SU-DHL-6 (cell line): ENCODE measurements around the gene RBFA.

Experiments
- CTCF ChIP-seq: fragments of 200-600 bp; sonication (generic); IDR thresholded peaks from one replicate; pipeline ENCODE4 v1.5.1; 2017; ENCODE audit warnings: antibody characterized with exemption, mild to moderate bottlenecking, low read length, moderate library complexity; ENCODE audit not compliant: insufficient read depth, poor library complexity, severe bottlenecking
- EZH2phosphoT487 ChIP-seq: fragments of 200-600 bp; sonication (generic), shearing (Covaris generic); conservative IDR thresholded peaks from 2 replicates; pipeline ENCODE4 v1.6.1; 2018; ENCODE audit warnings: mild to moderate bottlenecking, antibody characterized with exemption, low read length, moderate library complexity, mixed read lengths

DNA sequence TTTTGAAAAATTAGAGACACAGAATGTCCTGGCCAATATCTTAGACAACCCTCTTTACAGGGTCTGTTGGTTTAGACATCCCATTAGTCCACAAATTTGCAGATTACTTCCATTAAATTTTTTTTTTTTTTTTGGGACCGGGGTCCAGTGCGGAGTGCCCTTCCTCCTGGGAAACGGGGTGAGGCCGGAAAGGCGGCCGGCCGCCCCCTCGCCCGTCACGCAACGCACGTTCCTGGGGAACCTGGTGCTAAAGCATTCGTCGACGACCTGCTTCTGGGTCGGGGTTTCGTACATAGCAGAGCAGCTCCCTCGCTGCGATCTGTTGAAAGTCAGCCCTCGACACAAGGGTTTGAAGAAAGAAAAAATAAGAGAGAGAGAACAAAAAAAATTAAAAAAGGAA lies 21.5 kb upstream of the RBFA start:
- TF ChIP-seq CTCF, result no peak
- no peak for TF ChIP-seq EZH2phosphoT487
